PC-3 (cell line): ENCODE measurements around the gene RAD23B.

Experiments
- EZH2phosphoT487 ChIP-seq: fragments of 300-600 bp; sonication (generic); IDR thresholded peaks from 2 replicates; pipeline ENCODE4 v1.6.1; 2018; ENCODE audit warnings: mild to moderate bottlenecking, antibody characterized with exemption, low read length, borderline replicate concordance
- TF ChIP-seq, protein P1 (sequence below): fragments of 300-600 bp; sonication (generic); conservative IDR thresholded peaks from 2 replicates; pipeline ENCODE4 v1.5.1; 2017; ENCODE audit warnings: antibody characterized with exemption, low read depth, mild to moderate bottlenecking, low read length

DNA sequence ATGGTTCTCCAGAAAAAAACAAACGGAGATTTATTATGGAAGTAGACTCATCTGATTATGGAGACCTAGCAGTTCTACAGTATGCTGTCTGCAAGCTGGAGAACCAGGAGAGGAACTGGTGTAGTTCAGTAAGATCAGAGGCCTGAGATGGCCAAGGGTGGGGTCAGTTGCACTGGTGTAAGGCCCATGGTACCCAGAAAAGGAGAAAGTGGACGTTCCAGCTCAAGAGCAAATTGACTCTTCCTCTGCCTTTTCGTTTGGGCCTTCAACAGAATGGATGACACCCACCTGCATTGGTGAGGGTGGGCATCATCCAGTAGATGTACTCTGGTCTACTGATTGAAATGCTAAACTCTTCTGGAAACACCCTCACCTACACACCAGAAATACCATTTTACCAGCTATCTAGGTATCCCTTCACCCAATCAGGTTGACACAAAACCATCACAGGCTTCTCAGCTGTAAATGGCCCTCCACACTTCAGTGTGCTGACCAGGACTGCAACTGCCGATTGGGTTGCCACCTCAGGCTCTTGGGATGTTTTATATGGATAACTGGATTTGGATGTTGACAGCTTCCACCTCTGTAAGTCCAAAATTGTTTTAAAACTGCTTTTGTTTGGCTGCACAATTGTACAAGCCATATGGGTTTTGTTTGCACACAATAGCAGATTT is 51.2 kb downstream of the RAD23B start:
- TF ChIP-seq, protein P1, sequence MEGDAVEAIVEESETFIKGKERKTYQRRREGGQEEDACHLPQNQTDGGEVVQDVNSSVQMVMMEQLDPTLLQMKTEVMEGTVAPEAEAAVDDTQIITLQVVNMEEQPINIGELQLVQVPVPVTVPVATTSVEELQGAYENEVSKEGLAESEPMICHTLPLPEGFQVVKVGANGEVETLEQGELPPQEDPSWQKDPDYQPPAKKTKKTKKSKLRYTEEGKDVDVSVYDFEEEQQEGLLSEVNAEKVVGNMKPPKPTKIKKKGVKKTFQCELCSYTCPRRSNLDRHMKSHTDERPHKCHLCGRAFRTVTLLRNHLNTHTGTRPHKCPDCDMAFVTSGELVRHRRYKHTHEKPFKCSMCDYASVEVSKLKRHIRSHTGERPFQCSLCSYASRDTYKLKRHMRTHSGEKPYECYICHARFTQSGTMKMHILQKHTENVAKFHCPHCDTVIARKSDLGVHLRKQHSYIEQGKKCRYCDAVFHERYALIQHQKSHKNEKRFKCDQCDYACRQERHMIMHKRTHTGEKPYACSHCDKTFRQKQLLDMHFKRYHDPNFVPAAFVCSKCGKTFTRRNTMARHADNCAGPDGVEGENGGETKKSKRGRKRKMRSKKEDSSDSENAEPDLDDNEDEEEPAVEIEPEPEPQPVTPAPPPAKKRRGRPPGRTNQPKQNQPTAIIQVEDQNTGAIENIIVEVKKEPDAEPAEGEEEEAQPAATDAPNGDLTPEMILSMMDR, result no peak
- TF ChIP-seq EZH2phosphoT487, result no peak
